ENCODE data around the gene APIP. TPM values are rescaled to one million over a fixed set of nuclear protein-coding genes. Genes with fewer than 3 reads are reported as not detected.

APIP gene
- total and polyA plus RNA-seq, 10 of the 15 experiments (the other 5 are each of a cell fraction or from before 2014, with no cell fraction given): 26.8 to 87.1 (median 52.8) TPM

DNA sequence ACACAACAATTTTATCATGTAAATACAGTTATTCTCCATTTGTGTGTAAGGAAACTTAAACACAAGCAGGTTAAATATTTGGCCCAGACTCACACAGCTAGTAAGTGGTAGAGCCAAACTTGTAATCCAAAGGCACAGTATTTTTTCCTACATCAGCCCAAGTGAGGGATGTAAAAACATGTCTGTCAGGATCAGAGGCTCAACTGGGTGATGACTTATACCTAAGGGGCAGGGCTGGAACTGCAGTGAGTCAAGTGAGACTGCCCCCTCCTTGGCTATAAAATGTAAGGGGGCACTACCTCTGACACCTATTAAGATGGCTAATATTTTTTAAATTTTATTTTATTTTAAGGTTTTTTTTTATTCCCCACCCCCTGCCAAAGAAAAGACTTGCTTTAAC is 82.6 kb downstream of the APIP start:
- intact Hi-C loops (cut with micrococcal nuclease; ENCODE audit: unreplicated experiment) (no loop called here), in situ Hi-C loops (cut with MboI) (no loop called here)
- POLR2A ChIA-PET: no interaction called here
- TF ChIP-seq DPF2 (IDR thresholded peaks at IDR 0.05) (no peak), CHD1 (IDR thresholded peaks at IDR 0.05; ENCODE audit: low read depth, low read length) (no peak), RFX5 (IDR thresholded peaks at IDR 0.05; ENCODE audit: low read depth, low read length) (no peak)
- no peak overlapping the region for H3K4me3 ChIP-seq
- H3K79me2 ChIP-seq (ENCODE audit: control insufficient read depth, insufficient read depth, low read length): no peaks in the 10 kb centered on the region
- FAIRE-seq (no peak), ATAC-seq (no peak), DNase-seq (ENCODE audit: low read depth, low spot score) (no peak)
- H2AFZ ChIP-seq (ENCODE audit: control insufficient read depth, low read depth, low read length): no peak overlapping the region
- CTCF ChIA-PET: interaction anchor here (1.2 kb wide), 1 partner anchor 36 kb away, joined by 4 read pairs; no protein-coding TSS in a partner anchor
- SMC1A ChIA-PET (ENCODE audit: uncharacterized antibody, unreplicated experiment): interaction anchor here (0.9 kb wide), 1 partner anchor 198 kb away, joined by 3 read pairs; no protein-coding TSS in a partner anchor
- H3K27ac ChIP-seq (ENCODE audit: control insufficient read depth, insufficient read depth): no peak overlapping the region
- no TSS peak for BruUV-seq (replicated peaks)
- no peaks in the 10 kb centered on the region for H3K9me3 ChIP-seq (replicated peaks; ENCODE audit: control insufficient read depth, insufficient read depth, low read length)
- H3K9ac ChIP-seq (ENCODE audit: control insufficient read depth, insufficient read depth, low read length): no peak overlapping the region
- H3K4me2 ChIP-seq (ENCODE audit: control insufficient read depth, insufficient read depth): no peak overlapping the region
- RAD21 ChIA-PET (ENCODE audit: unreplicated experiment): no interaction called here
- no peaks in the 10 kb centered on the region for H3K36me3 ChIP-seq (ENCODE audit: control insufficient read depth in 2 of 2, insufficient read depth in 2 of 2, low read length in 1 of 2)
- H4K20me1 ChIP-seq (ENCODE audit: control insufficient read depth, insufficient read depth): no peaks in the 10 kb centered on the region
- H3K4me1 ChIP-seq (ENCODE audit: control insufficient read depth, insufficient read depth, low read length): no peaks in the 10 kb centered on the region
- peaks cover 0 to 1% of the 10 kb centered on the region in 2 experiments; a peak in 2 of 4 replicates for H3K27me3 ChIP-seq (replicated peaks in 1 of 2; ENCODE audit: control insufficient read depth in 2 of 2, insufficient read depth in 2 of 2, low read length in 1 of 2)

Small RNAs within 50 kb of the gene (microRNA-seq; reads per million reads assigned to microRNA genes)
- gene MIR1343: 5.5 reads per million, percentile 31 among the genes with 10 or more reads in this experiment

Small RNAs within 50 kb of the gene (small RNA-seq; reads per million reads assigned to genes)
- 1.0 reads per million, percentile 33 among the genes with 10 or more reads in this experiment for gene MIR1343

Other genes starting within 250 kb of the APIP start
- gene PDHX, start 239 bp upstream of the APIP start, total RNA-seq (2014; rRNA removed): 22.4 and 28.0 TPM in 2 replicates
- gene PDHX, start 239 bp upstream of the APIP start, total RNA-seq (2014; rRNA removed; fragmentation: Illumina TruSeq; extraction: Trizol): 27.6 and 29.8 TPM in 2 replicates
- gene PDHX, start 239 bp upstream of the APIP start, total RNA-seq (2021): 27.4 and 31.1 TPM in 2 replicates
- gene PDHX, start 239 bp upstream of the APIP start, polyA plus RNA-seq (2011; rRNA removed): 32.7 and 44.5 TPM in 2 replicates
- gene PDHX, start 239 bp upstream of the APIP start, polyA plus RNA-seq (2014; fragmentation: Illumina TruSeq; extraction: Trizol): 28.7 and 31.5 TPM in 2 replicates
- 10 to 100 TPM; 21.9 to 24.5 TPM for gene PDHX, start 239 bp upstream of the APIP start, polyA plus RNA-seq (2014; fragmentation: Nextera tagmentation; extraction: Ambion mirVana)
- gene PDHX, start 239 bp upstream of the APIP start, polyA plus RNA-seq (2014; rRNA removed): 13.2 and 14.5 TPM in 2 replicates
- gene PDHX, start 239 bp upstream of the APIP start, polyA plus RNA-seq (2016; fragmentation: Nextera tagmentation; extraction: Ambion mirVana): 10 to 100 TPM; 38.9 to 41.9 TPM
- gene CD44, start 222.8 kb upstream of the APIP start, total RNA-seq (2014; rRNA removed): 92.1 and 101 TPM in 2 replicates
- 133 and 148 TPM in 2 replicates for gene CD44, start 222.8 kb upstream of the APIP start, total RNA-seq (2014; rRNA removed; fragmentation: Illumina TruSeq; extraction: Trizol)
- 293 and 295 TPM in 2 replicates for gene CD44, start 222.8 kb upstream of the APIP start, total RNA-seq (2021)
- gene CD44, start 222.8 kb upstream of the APIP start, polyA plus RNA-seq (2011; rRNA removed): 190 and 193 TPM in 2 replicates
- 264 and 295 TPM in 2 replicates for gene CD44, start 222.8 kb upstream of the APIP start, polyA plus RNA-seq (2014; fragmentation: Illumina TruSeq; extraction: Trizol)
- gene CD44, start 222.8 kb upstream of the APIP start, polyA plus RNA-seq (2014; fragmentation: Nextera tagmentation; extraction: Ambion mirVana): 10 to 100 TPM; 57.1 to 65.3 TPM
- gene CD44, start 222.8 kb upstream of the APIP start, polyA plus RNA-seq (2014; rRNA removed): 188 and 201 TPM in 2 replicates
- gene CD44, start 222.8 kb upstream of the APIP start, polyA plus RNA-seq (2016; fragmentation: Nextera tagmentation; extraction: Ambion mirVana): 100 to 1,000 TPM in 1 of 2 experiments, 10 to 100 TPM in 1; 95.6 to 108 TPM